GM18505 (cell line): ENCODE measurements around the gene OR7A17.

Source experiments
- ATAC-seq: cut with Tn5 transposase; IDR thresholded peaks from one replicate; pipeline ENCODE4 v1.9.1; 2021; ENCODE audit not compliant: unreplicated experiment
- POLR2A ChIP-seq: IDR thresholded peaks from 4 replicates; pipeline ENCODE4 v1.6.1; 2011; ENCODE audit warnings: borderline replicate concordance; ENCODE audit not compliant: insufficient read depth, insufficient read length; ENCODE audit errors: extremely low read depth

Gene OR7A17

GRCh38 chr19:14886032-14886431 lies at the start of gene OR7A17:
OR7A17 (minus strand) TSS chr19:14886132; CDS start chr19:14881355, 4,777 bp downstream.
- TF ChIP-seq POLR2A = no peak
- ATAC-seq = no peak

GRCh38 chr19:14933506-14933905 lies 47.6 kb upstream of the OR7A17 start:
- no peak for ATAC-seq
- no peak for TF ChIP-seq POLR2A

GRCh38 chr19:14916848-14917247 lies 30.9 kb upstream of the OR7A17 start:
- ATAC-seq = no peak
- TF ChIP-seq POLR2A = no peak

GRCh38 chr19:14915116-14915515 lies 29.2 kb upstream of the OR7A17 start:
- TF ChIP-seq POLR2A = no peak
- no peak for ATAC-seq

GRCh38 chr19:14906711-14907110 lies 20.8 kb upstream of the OR7A17 start:
- ATAC-seq = no peak
- TF ChIP-seq POLR2A = no peak

GRCh38 chr19:14901675-14902260 lies 15.8 kb upstream of the OR7A17 start:
- no peak for TF ChIP-seq POLR2A
- no peak for ATAC-seq

- ATAC-seq = no peak
- no peak for TF ChIP-seq POLR2A
These were observed 4.9 kb upstream of the OR7A17 start for GRCh38 chr19:14890643-14891379.

- TF ChIP-seq POLR2A = no peak
- ATAC-seq = no peak
These were observed 4.2 kb upstream of the OR7A17 start for GRCh38 chr19:14889994-14890642.

GRCh38 chr19:14871619-14872230 lies 14.2 kb downstream of the OR7A17 start:
- no peak for TF ChIP-seq POLR2A
- no peak for ATAC-seq

GRCh38 chr19:14868497-14868896 lies 17.4 kb downstream of the OR7A17 start:
- no peak for ATAC-seq
- TF ChIP-seq POLR2A = no peak

- no peak for TF ChIP-seq POLR2A
- ATAC-seq = no peak
These were observed 37.1 kb downstream of the OR7A17 start, which contains the start of gene OR7A10 for GRCh38 chr19:14848822-14849221. OR7A10 (minus strand) TSS chr19:14848922; CDS start chr19:14841877, 7,045 bp downstream.

- no peak for ATAC-seq
- no peak for TF ChIP-seq POLR2A
These were observed 42.4 kb downstream of the OR7A17 start for GRCh38 chr19:14843578-14843977.

- ATAC-seq = no peak
- no peak for TF ChIP-seq POLR2A
These were observed 42.8 kb downstream of the OR7A17 start for GRCh38 chr19:14843169-14843568.
